ENCODE measurements around the gene PRKCE. TPM values are rescaled to one million over a fixed set of nuclear protein-coding genes. Genes with fewer than 3 reads are reported as not detected.

Gene PRKCE
- total and polyA plus RNA-seq, 2 of the 8 experiments (the other 6 are each of a cell fraction or from before 2014, with no cell fraction given), result 0.54 to 2.1 TPM

GRCh38 chr2:45938649-45939511 is 287.4 kb downstream of the PRKCE start:
- H3K79me1 ChIP-seq (ENCODE audit: low read depth, low read length), result no peaks in the 10 kb centered on the region
- H3K23ac ChIP-seq (ENCODE audit: insufficient read length), result no peak overlapping the region
- no peak overlapping the region for H2BK5ac ChIP-seq (ENCODE audit: low read depth, low read length)
- H2AFZ ChIP-seq (ENCODE audit: low read length), result no peak overlapping the region
- TF ChIP-seq SIRT6 (IDR thresholded peaks at IDR 0.05; ENCODE audit: low read length) (no peak), JUND (IDR thresholded peaks at IDR 0.05; ENCODE audit: low read length) (peak; percentile 66)
- no peak overlapping the region for H3K4me2 ChIP-seq (ENCODE audit: insufficient read depth in 1 of 2, low read depth in 2 of 2, low read length in 2 of 2)
- H3K14ac ChIP-seq (ENCODE audit: insufficient read length), result no peak overlapping the region
- H2BK15ac ChIP-seq (ENCODE audit: low read length), result no peak overlapping the region
- no peak overlapping the region; a peak in 1 of 7 replicates for H3K9ac ChIP-seq (replicated peaks in 1 of 4; ENCODE audit: extremely low read depth in 1 of 4, low read depth in 3 of 4, low read length in 3 of 4)
- FAIRE-seq (no peak), DNase-seq (ENCODE audit: low read depth in 1 of 2, low spot score in 2 of 2) (no peak)
- H2BK12ac ChIP-seq (ENCODE audit: low read depth, low read length), result no peak overlapping the region
- H3K18ac ChIP-seq (ENCODE audit: extremely low read depth, low read length), result no peak overlapping the region
- H3K9me3 ChIP-seq (ENCODE audit: insufficient read depth in 2 of 2, low read depth in 1 of 2, low read length in 1 of 2), result no peaks in the 10 kb centered on the region
- H2BK20ac ChIP-seq (ENCODE audit: low read length), result no peak overlapping the region
- no peaks in the 10 kb centered on the region for H3K79me2 ChIP-seq (ENCODE audit: control insufficient read depth in 1 of 2, insufficient read depth in 2 of 2, low read length in 2 of 2)
- no peak overlapping the region for H2AK5ac ChIP-seq (ENCODE audit: low read depth, low read length)
- H3K56ac ChIP-seq (replicated peaks; ENCODE audit: insufficient read length, low read depth, low read length), result no peak overlapping the region
- no peak overlapping the region for H3K4ac ChIP-seq (replicated peaks; ENCODE audit: insufficient read length, low read depth, low read length)
- no peak overlapping the region for H3K4me3 ChIP-seq (ENCODE audit: extremely low read depth in 1 of 4, insufficient read depth in 2 of 4, low read depth in 3 of 4, low read length in 4 of 4)
- no peaks in the 10 kb centered on the region for H3K36me3 ChIP-seq (ENCODE audit: control insufficient read depth in 2 of 4, insufficient read depth in 4 of 4, low read length in 3 of 4)
- no peaks in the 10 kb centered on the region for H3K27me3 ChIP-seq (replicated peaks in 1 of 4; ENCODE audit: control insufficient read depth in 3 of 4, extremely low read depth in 1 of 4, insufficient read depth in 3 of 4, low read length in 3 of 4)
- 83% methylated on average over 13 of the region's 13 CpGs; no CpG with 5 or more reads in 1 of the 2 experiments for WGBS, 2 experiments (ENCODE audit: extremely low coverage in 1 of 2, insufficient coverage in 1 of 2, insufficient read length in 1 of 2, insufficient replicate concordance in 2 of 2, low coverage in 1 of 2, low lambda C conversion rate in 2 of 2, missing lambda C conversion rate in 1 of 2)
- no peak overlapping the region for H3K27ac ChIP-seq (ENCODE audit: low read depth, low read length)
- peaks cover 0 to 1% of the 10 kb centered on the region in 2 experiments for H4K20me1 ChIP-seq (replicated peaks in 1 of 2; ENCODE audit: control insufficient read depth in 1 of 2, insufficient read depth in 2 of 2, low read length in 2 of 2)
- peaks cover 0 to 6% (median 0%) of the 10 kb centered on the region in 4 experiments; a peak in 2 of 7 replicates for H3K4me1 ChIP-seq (replicated peaks in 1 of 4; ENCODE audit: control insufficient read depth in 3 of 4, insufficient read depth in 4 of 4, low read length in 3 of 4)
- no peak overlapping the region for H4K5ac ChIP-seq (ENCODE audit: insufficient read length, low read depth, low read length)
- POLR2A ChIA-PET (ENCODE audit: partially characterized antibody), result no interaction called here
- no peak overlapping the region for H4K91ac ChIP-seq (replicated peaks; ENCODE audit: insufficient read length, low read length)
- H4K8ac ChIP-seq (ENCODE audit: extremely low read depth, insufficient read depth, low read length), result no peak overlapping the region
- no peaks in the 10 kb centered on the region for H3K23me2 ChIP-seq (ENCODE audit: low read depth, low read length)
- CTCF ChIA-PET (ENCODE audit: partially characterized antibody), result interaction anchor here (0.7 to 1.0 kb wide), 4 partner anchors 17 to 295 kb away, joined by 3 read pairs; no protein-coding TSS in a partner anchor
- H2BK120ac ChIP-seq (replicated peaks; ENCODE audit: low read depth, low read length), result no peak overlapping the region
